A673 (cell line): ENCODE data around the gene YJEFN3.

ENCODE experiments used
- EZH2 ChIP-seq: fragments of 200-600 bp; sonication (generic); IDR thresholded peaks from 2 replicates; pipeline ENCODE4 v1.6.1; 2017; ENCODE audit warnings: borderline replicate concordance, low read depth, mild to moderate bottlenecking, mixed read lengths, antibody characterized with exemption, low read length; ENCODE audit not compliant: poor library complexity, severe bottlenecking
- TF ChIP-seq, protein P1 (sequence below): fragments of 300-800, 200-600 bp; sonication (generic); conservative IDR thresholded peaks from 2 replicates; pipeline ENCODE4 v1.5.1; 2017; ENCODE audit warnings: low read depth, mild to moderate bottlenecking, antibody characterized with exemption, low read length, moderate library complexity, mixed read lengths

DNA sequence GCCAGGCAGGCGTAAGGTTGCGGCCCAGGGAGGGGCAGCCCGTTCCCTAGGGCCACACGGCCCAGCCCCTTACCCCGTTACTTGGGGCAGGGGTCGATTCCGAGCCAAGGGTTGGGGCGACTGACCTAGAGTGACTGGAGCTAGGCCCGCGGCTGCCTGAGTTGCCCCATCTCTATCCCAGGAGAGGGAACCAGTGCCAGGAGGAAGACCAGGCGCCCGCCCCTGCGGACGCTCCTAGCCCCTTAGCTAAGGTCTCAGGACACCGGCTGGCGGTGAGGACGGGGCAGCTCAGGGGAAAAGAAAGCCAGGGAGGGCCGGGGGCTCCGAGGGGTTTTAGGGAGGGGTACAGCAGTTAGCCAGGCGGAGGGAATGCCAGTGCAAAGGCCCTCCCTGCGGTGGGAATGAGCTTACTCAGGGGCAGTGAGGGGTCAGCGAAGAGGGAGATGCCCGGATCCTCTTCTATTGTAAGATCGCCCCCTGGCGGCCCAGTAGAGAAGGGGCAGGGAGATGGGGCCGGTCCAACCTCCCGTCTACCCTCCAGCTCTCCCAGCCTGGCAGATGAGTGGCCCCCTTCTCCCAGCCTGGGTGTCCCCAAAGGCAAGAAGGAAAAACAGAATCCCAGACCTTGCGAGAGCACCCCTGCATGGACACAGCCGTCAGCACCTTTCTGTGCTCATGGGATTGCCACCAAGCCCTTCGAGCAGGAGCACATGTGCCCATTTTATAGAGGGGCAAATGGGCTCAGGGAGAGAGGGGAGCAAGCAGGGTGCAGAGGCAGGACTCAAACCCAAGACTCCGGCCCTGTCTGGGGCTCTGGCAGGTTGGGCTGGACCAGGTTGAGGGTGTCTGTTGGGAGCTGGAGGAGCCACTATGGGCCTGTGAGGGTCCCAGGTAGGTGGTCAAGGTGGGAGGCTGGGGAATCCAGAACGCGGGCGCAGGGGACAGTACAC lies 25.6 kb downstream of the YJEFN3 start:
- TF ChIP-seq, protein P1, sequence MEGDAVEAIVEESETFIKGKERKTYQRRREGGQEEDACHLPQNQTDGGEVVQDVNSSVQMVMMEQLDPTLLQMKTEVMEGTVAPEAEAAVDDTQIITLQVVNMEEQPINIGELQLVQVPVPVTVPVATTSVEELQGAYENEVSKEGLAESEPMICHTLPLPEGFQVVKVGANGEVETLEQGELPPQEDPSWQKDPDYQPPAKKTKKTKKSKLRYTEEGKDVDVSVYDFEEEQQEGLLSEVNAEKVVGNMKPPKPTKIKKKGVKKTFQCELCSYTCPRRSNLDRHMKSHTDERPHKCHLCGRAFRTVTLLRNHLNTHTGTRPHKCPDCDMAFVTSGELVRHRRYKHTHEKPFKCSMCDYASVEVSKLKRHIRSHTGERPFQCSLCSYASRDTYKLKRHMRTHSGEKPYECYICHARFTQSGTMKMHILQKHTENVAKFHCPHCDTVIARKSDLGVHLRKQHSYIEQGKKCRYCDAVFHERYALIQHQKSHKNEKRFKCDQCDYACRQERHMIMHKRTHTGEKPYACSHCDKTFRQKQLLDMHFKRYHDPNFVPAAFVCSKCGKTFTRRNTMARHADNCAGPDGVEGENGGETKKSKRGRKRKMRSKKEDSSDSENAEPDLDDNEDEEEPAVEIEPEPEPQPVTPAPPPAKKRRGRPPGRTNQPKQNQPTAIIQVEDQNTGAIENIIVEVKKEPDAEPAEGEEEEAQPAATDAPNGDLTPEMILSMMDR: peak; percentile 84
- TF ChIP-seq EZH2: no peak
